ENCODE measurements around the gene ADGRL2.

The ADGRL2 gene

GRCh38 chr1:81920245-81920740 lies 119.6 kb downstream of the ADGRL2 start (continued):
- TF ChIP-seq HIC1 (tag by site-specific recombination; IDR thresholded peaks at IDR 0.05) (no peak), TCF7L2 (IDR thresholded peaks at IDR 0.05; ENCODE audit: borderline replicate concordance, low read depth, low read length) (no peak), ZNF114 (tag by site-specific recombination; IDR thresholded peaks at IDR 0.05) (no peak), ZNF571 (tag by site-specific recombination; IDR thresholded peaks at IDR 0.05) (no peak), ZEB2 (tag by site-specific recombination; IDR thresholded peaks at IDR 0.05) (0 out of 2 replicates have a peak, but pooled peaks have one; percentile 15), ZSCAN30 (tag by site-specific recombination; IDR thresholded peaks at IDR 0.05) (peak; percentile 70), ZNF423 (tag by site-specific recombination; IDR thresholded peaks at IDR 0.05) (no peak), ZNF280D (tag by site-specific recombination; IDR thresholded peaks at IDR 0.05) (no peak), ZNF561 (tag by site-specific recombination; IDR thresholded peaks at IDR 0.05; ENCODE audit: borderline replicate concordance) (0 out of 2 replicates have a peak, but pooled peaks have one; percentile 20), KLF17 (tag by site-specific recombination; IDR thresholded peaks at IDR 0.05) (no peak), ZNF2 (tag by site-specific recombination; IDR thresholded peaks at IDR 0.05) (peak; percentile 79; the same call in 1 of the 2 replicates), ZBTB7A (tag by site-specific recombination; IDR thresholded peaks at IDR 0.05; ENCODE audit: low read depth) (no peak), ZNF335 (tag by site-specific recombination; conservative IDR thresholded peaks at IDR 0.05) (peak; percentile 83), ZNF529 (tag by site-specific recombination; IDR thresholded peaks at IDR 0.05; ENCODE audit: insufficient replicate concordance) (no peak), ZNF366 (tag by site-specific recombination; conservative IDR thresholded peaks at IDR 0.05) (0 out of 2 replicates have a peak, but pooled peaks have one; percentile 24), GLIS2 (tag by site-specific recombination; IDR thresholded peaks at IDR 0.05) (peak; percentile 54; the same call in 1 of the 2 replicates), ZNF121 (tag by site-specific recombination; IDR thresholded peaks at IDR 0.05) (no peak), ZNF692 (tag by site-specific recombination; IDR thresholded peaks at IDR 0.05) (0 out of 2 replicates have a peak, but pooled peaks have one; percentile 17), GLIS1 (tag by site-specific recombination; IDR thresholded peaks at IDR 0.05) (peak; percentile 60), ZNF580 (tag by site-specific recombination; IDR thresholded peaks at IDR 0.05) (peak; percentile 17; the same call in 1 of the 2 replicates), ZFP37 (tag by site-specific recombination; IDR thresholded peaks at IDR 0.05) (no peak), ZNF670 (tag by site-specific recombination; IDR thresholded peaks at IDR 0.05; ENCODE audit: low read depth) (no peak), ZBTB49 (tag by site-specific recombination; IDR thresholded peaks at IDR 0.05; ENCODE audit: low read depth) (no peak), IKZF3 (tag by site-specific recombination; IDR thresholded peaks at IDR 0.05) (peak; percentile 87), ZNF433 (tag by site-specific recombination; IDR thresholded peaks at IDR 0.05; ENCODE audit: low read depth) (no peak), ZNF791 (tag by site-specific recombination; IDR thresholded peaks at IDR 0.05) (no peak), INSM2 (tag by site-specific recombination; IDR thresholded peaks at IDR 0.05) (no peak), ZNF223 (tag by site-specific recombination; IDR thresholded peaks at IDR 0.05) (no peak), ZNF514 (tag by site-specific recombination; IDR thresholded peaks at IDR 0.05) (no peak)
